Umbilical cord (tissue), 2 donors: Measurements from ENCODE around the gene RDH13. TPM values are rescaled to one million over a fixed set of nuclear protein-coding genes. Genes with fewer than 3 reads are reported as not detected.
"Not testable (repeated sequence)": the region's sequence is repeated elsewhere in the genome, so short reads cannot be mapped to it uniquely, and the experiment has no call there.

Experiments used
- DNase-seq: peaks from one replicate; pipeline ENCODE4 v3.0.0-alpha.2; 2015; ENCODE audit warnings: low spot score
- total RNA-seq: library from RNA; depleted of rRNA; stranded (reverse); fragments of >200 nt; gene quantifications from one replicate; pipeline ENCODE4 v1.2.3, GENCODE V29; 2014; ENCODE audit warnings: low replicate concordance; ENCODE audit not compliant: insufficient read depth

RDH13 gene
- total RNA-seq, 1 donor from 2014 or later: 17.3 TPM

- no peak for DNase-seq
These were observed 47.8 kb downstream of the RDH13 start for GRCh38 chr19:55015126-55015525.

- no peak for DNase-seq
These were observed 48.2 kb downstream of the RDH13 start for GRCh38 chr19:55014714-55015113.

GRCh38 chr19:55013596-55013995, 49.4 kb downstream of the RDH13 start:
- DNase-seq: no peak

GRCh38 chr19:55012306-55012705, 50.6 kb downstream of the RDH13 start:
- DNase-seq: no peak

GRCh38 chr19:55010561-55010960, 52.4 kb downstream of the RDH13 start:
- not testable (repeated sequence) for DNase-seq

- DNase-seq: not testable (repeated sequence)
These were observed 54.2 kb downstream of the RDH13 start for GRCh38 chr19:55008781-55009180.

- not testable (repeated sequence) for DNase-seq
These were observed 54.8 kb downstream of the RDH13 start for GRCh38 chr19:55008189-55008588.

GRCh38 chr19:55007537-55007936, 55.4 kb downstream of the RDH13 start:
- not testable (repeated sequence) for DNase-seq

- DNase-seq: not testable (repeated sequence)
These were observed 56.2 kb downstream of the RDH13 start for GRCh38 chr19:55006795-55007194.

- DNase-seq: peak; percentile 60
These were observed 57.1 kb downstream of the RDH13 start for GRCh38 chr19:55005684-55006488.

- no peak for DNase-seq
These were observed 62.2 kb downstream of the RDH13 start for GRCh38 chr19:55000761-55001160.

- DNase-seq: not testable (repeated sequence)
These were observed 64.2 kb downstream of the RDH13 start for GRCh38 chr19:54998751-54999239.

- no peak for DNase-seq
These were observed 67.4 kb downstream of the RDH13 start for GRCh38 chr19:54995561-54995960.

Other genes starting within 250 kb of the RDH13 start
- 1.7 TPM for gene KIR3DL1, start 246.7 kb downstream of the RDH13 start, total RNA-seq
- gene KIR2DS4, start 230.5 kb downstream of the RDH13 start, total RNA-seq: 0.72 TPM
- 0.72 TPM for gene KIR3DL2, start 212.7 kb downstream of the RDH13 start, total RNA-seq
- gene FCAR, start 188.9 kb downstream of the RDH13 start, total RNA-seq: not detected
- gene NCR1, start 157.0 kb downstream of the RDH13 start, total RNA-seq: not detected
- gene NLRP7, start 115.6 kb downstream of the RDH13 start, total RNA-seq: 0.24 TPM
- gene NLRP2, start 96.8 kb downstream of the RDH13 start, total RNA-seq: 9.6 TPM
- not detected for gene GP6, start 24.9 kb downstream of the RDH13 start, total RNA-seq
- 5.8 TPM for gene EPS8L1, start 12.7 kb upstream of the RDH13 start, total RNA-seq
- 31.3 TPM for gene PPP1R12C, start 54.5 kb upstream of the RDH13 start, total RNA-seq
- gene TNNT1, start 86.1 kb upstream of the RDH13 start, total RNA-seq: 0.72 TPM
- 3.6 TPM for gene TNNI3, start 94.6 kb upstream of the RDH13 start, total RNA-seq
- gene DNAAF3, start 103.5 kb upstream of the RDH13 start, total RNA-seq: 1.4 TPM
- 1.9 TPM for gene SYT5, start 117.1 kb upstream of the RDH13 start, total RNA-seq
- 0.24 TPM for gene PTPRH, start 146.4 kb upstream of the RDH13 start, total RNA-seq
- gene TMEM86B, start 165.6 kb upstream of the RDH13 start, total RNA-seq: 4.1 TPM
- 10.4 TPM for gene PPP6R1, start 195.9 kb upstream of the RDH13 start, total RNA-seq
- gene HSPBP1, start 217.0 kb upstream of the RDH13 start, total RNA-seq: 7.0 TPM
- gene BRSK1, start 220.8 kb upstream of the RDH13 start, total RNA-seq: not detected